GM21360 (cell line): ENCODE measurements around the gene PCMTD2.

Experiments
- ATAC-seq: cut with Tn5 transposase; IDR thresholded peaks from one replicate; pipeline ENCODE4 v1.9.1; 2021; ENCODE audit warnings: mild to moderate bottlenecking, moderate library complexity; ENCODE audit not compliant: unreplicated experiment

Gene PCMTD2

GRCh38 chr20:64255361-64256281, at the start of gene PCMTD2:
PCMTD2 (plus strand) TSS chr20:64255748; CDS start chr20:64259966, 4,218 bp downstream.
- peak; percentile 73 for ATAC-seq

- no peak for ATAC-seq
Observed at GRCh38 chr20:64206614-64207013, 48.9 kb upstream of the PCMTD2 start.

- ATAC-seq, result no peak
Observed at GRCh38 chr20:64207641-64208590, 47.6 kb upstream of the PCMTD2 start.

GRCh38 chr20:64209148-64209547, 46.4 kb upstream of the PCMTD2 start:
- ATAC-seq, result no peak

- ATAC-seq, result no peak
Observed at GRCh38 chr20:64210656-64211369, 44.7 kb upstream of the PCMTD2 start.

GRCh38 chr20:64211874-64212658, 43.5 kb upstream of the PCMTD2 start:
- no peak for ATAC-seq

- no peak for ATAC-seq
Observed at GRCh38 chr20:64212755-64213154, 42.8 kb upstream of the PCMTD2 start.

- ATAC-seq, result no peak
Observed at GRCh38 chr20:64214113-64214512, 41.4 kb upstream of the PCMTD2 start.

GRCh38 chr20:64214952-64215351, 40.6 kb upstream of the PCMTD2 start:
- no peak for ATAC-seq

- ATAC-seq, result no peak
Observed at GRCh38 chr20:64216036-64216435, 39.5 kb upstream of the PCMTD2 start.

- ATAC-seq, result no peak
Observed at GRCh38 chr20:64216910-64217309, 38.6 kb upstream of the PCMTD2 start.

GRCh38 chr20:64217539-64218221, 37.9 kb upstream of the PCMTD2 start:
- ATAC-seq, result no peak

- no peak for ATAC-seq
Observed at GRCh38 chr20:64219202-64219601, 36.3 kb upstream of the PCMTD2 start.

GRCh38 chr20:64219730-64220129, 35.8 kb upstream of the PCMTD2 start:
- no peak for ATAC-seq

GRCh38 chr20:64220420-64220819, 35.1 kb upstream of the PCMTD2 start:
- no peak for ATAC-seq

GRCh38 chr20:64220891-64221527, 34.5 kb upstream of the PCMTD2 start:
- no peak for ATAC-seq

- no peak for ATAC-seq
Observed at GRCh38 chr20:64222291-64222735, 33.2 kb upstream of the PCMTD2 start.

- no peak for ATAC-seq
Observed at GRCh38 chr20:64222851-64223525, 32.6 kb upstream of the PCMTD2 start.
